ENCODE data around the gene CNGA2.

GRCh38 chrX:151714362-151714761 lies 20.2 kb upstream of the CNGA2 start:
- TF ChIP-seq EGR1 (IDR thresholded peaks at IDR 0.05), result no peak
- TF ChIP-seq EP300 (IDR thresholded peaks at IDR 0.05; ENCODE audit: borderline replicate concordance), result no peak
- TF ChIP-seq YY1 (IDR thresholded peaks at IDR 0.05; ENCODE audit: low read depth), result no peak
- no peak for TF ChIP-seq TAF1 (IDR thresholded peaks at IDR 0.05; ENCODE audit: low read depth)
- no peak for TF ChIP-seq USF1 (IDR thresholded peaks at IDR 0.05)
- no peak for TF ChIP-seq FOXM1 (IDR thresholded peaks at IDR 0.05; ENCODE audit: borderline replicate concordance, low read depth)
- TF ChIP-seq TCF12 (IDR thresholded peaks at IDR 0.05; ENCODE audit: low read depth), result no peak
- no peak for TF ChIP-seq TEAD4 (IDR thresholded peaks at IDR 0.05)
- no peak for TF ChIP-seq CREB1 (IDR thresholded peaks at IDR 0.05; ENCODE audit: low read depth)
- TF ChIP-seq CEBPB (IDR thresholded peaks at IDR 0.05), result no peak
- no peak for TF ChIP-seq REST (IDR thresholded peaks at IDR 0.05; ENCODE audit: low read depth)
- no peak for TF ChIP-seq ZBTB7A (IDR thresholded peaks at IDR 0.05; ENCODE audit: low read depth)
